ENCODE measurements around the gene IMMP2L.

Gene IMMP2L

GRCh38 chr7:111392294-111392693 lies 170.0 kb downstream of the IMMP2L start:
- DNase-seq (ENCODE audit: low read depth), result no peak

- no peak for DNase-seq (ENCODE audit: low read depth)
Measured at GRCh38 chr7:111390000-111390399, 172.3 kb downstream of the IMMP2L start.

DNA sequence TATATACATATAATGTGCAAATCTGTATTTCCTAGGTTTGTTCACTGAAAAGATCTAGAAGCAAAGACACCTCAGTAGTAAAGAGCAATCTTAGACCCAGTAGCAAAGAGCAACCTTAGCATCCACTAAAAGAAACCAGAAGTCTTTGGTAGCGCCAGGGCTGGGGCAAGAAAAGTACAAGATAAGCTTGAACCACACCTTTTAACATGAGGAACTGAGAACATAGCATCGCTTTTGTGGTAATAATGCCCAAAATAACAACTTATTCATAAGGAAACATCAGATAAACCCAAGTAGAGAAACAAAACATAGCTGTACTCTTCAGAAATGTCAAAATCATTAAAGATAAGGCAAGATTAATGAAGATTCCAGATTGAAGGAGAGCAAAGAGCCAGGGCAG lies 173.4 kb downstream of the IMMP2L start:
- no peak for DNase-seq (ENCODE audit: low read depth)

DNA sequence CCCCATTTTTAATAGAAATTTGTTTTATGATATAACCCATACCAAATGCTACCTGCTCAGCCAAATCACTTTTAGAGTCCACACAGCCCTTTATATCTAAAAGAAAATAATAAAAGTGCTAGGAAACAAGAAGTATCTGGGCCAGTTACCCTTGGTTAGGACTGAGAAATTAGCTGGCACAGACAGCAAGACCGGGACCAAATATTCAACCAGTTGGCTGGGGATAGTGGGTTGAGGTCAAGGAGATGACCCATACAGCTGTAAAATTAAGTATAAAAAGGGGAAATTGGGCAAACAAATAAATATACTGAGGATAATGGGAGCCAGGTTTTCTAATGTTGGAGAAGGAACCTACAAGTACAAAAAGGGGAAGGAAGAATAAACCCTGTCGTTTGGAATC lies 174.3 kb downstream of the IMMP2L start:
- DNase-seq (ENCODE audit: low read depth), result no peak

DNA sequence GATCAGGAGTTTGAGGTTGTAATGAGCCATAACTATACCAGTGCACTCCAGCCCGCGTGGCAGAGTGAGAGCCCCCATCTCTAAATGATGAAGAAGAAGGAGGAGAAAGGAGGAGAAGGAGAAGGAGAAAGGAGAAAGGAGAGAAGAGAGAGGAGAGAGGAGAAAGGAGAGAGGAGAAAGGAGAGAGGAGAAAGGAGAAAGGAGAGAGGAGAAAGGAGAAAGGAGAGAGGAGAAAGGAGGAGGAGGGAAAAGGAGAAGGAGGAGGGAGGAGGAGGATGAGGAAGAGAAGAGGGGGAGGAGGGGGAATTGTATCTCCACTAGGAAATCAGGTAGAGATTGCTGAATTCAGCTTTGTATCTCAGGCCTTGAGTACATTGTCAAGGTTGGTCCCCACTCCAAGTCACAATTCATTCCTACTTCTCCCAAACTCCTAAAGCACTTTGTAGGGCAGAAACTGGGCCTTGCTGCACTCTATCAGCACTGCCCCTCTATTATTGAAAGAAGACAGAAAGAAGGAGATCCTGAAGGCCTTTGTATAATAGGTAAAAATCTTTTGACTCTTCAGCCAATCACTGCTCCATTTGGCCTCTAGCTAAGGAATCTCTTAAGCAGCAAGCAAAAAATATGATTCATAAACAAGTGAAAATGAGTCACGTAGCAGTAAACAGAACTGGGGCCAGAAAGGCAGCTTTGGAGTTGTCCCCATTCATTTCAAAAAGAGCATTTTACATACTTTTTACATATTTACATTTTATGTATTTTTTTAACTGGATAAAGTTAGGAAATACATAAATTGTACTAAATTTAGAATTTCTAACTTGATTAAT lies 178.0 kb downstream of the IMMP2L start:
- DNase-seq (ENCODE audit: low read depth), result no peak

DNA sequence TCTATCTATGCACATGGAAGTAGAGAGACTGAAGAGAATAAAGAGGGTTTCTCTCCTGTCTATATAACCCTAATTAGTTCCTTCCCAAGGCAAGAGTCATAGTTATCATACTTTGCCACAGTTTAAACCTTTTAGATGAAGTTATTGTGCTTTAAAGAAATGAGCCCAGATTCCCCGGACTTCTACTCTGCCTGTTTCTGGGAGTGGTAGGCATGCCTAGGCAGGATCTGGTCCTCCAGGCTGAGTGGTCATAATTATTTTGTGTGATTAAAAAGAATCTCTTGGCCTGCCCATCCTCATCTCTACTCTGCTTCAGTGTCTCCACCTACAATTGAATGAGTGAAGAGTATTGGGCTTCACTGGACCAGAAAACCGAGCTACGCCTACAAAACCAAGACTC lies 179.2 kb downstream of the IMMP2L start:
- no peak for DNase-seq (ENCODE audit: low read depth)

DNA sequence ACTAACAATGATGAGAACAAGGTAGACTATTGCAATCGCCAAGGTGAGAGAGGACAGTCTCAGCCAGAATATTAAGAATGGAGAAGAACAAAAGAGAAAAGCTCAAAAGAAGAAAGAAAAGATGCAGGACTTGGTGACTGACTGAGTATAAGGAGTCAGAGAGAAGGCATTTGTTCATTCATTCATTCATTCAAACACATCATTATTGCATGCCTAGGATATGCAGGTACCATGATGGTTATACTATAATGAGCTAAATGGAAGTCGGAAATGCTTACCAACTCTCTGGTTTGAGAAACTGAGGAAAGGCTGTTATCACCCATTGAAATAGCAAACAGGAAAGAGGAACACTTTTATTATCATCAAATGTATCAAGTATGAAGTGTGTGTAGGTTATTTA lies 180.7 kb downstream of the IMMP2L start:
- no peak for DNase-seq (ENCODE audit: low read depth)

DNA sequence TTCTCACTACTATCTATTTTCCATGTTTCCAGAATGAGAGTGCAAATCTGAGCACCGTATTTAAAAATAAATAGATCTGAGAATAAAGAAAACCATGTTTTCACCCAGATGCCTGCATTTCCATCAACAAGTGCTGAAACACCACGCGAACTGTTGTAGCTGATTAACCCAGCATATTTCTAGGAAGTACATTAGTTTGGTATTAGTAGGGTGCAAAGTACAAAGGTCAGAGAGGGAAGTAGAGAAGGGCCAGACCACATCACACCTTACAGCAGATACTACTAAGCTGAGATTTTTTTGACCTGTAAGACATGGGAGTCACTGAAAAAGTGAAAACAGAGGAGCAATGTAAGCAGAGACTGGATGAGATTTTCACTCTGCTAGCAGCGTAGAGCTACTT lies 181.3 kb downstream of the IMMP2L start:
- no peak for DNase-seq (ENCODE audit: low read depth)

DNA sequence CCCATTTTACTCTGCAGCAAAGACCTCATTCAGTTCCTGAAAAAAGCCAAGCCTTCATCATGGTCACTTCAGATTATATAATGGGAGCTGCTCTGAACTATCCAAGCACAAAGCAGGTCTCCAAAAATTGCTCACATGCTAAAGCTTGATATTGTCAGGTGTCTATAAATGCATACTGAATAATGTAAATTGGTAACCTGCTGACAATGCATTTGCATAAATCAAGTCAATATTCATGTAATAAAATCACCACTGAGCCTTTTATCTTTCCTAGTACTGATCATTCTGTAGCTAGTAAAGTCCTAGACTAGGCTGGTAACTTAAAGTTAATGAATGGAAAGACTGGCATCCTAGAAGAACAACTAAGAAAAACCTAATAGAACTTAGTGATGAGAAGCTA lies 188.3 kb downstream of the IMMP2L start:
- no peak for DNase-seq (ENCODE audit: low read depth)

- DNase-seq (ENCODE audit: low read depth), result no peak
Measured at GRCh38 chr7:111371437-111371836, 190.9 kb downstream of the IMMP2L start.

GRCh38 chr7:111370002-111370401 lies 192.3 kb downstream of the IMMP2L start:
- no peak for DNase-seq (ENCODE audit: low read depth)

GRCh38 chr7:111368381-111369065 lies 193.8 kb downstream of the IMMP2L start:
- no peak for DNase-seq (ENCODE audit: low read depth)

- no peak for DNase-seq (ENCODE audit: low read depth)
Measured at GRCh38 chr7:111364413-111364812, 197.9 kb downstream of the IMMP2L start.

GRCh38 chr7:111363099-111363498 lies 199.2 kb downstream of the IMMP2L start:
- DNase-seq (ENCODE audit: low read depth), result no peak

DNA sequence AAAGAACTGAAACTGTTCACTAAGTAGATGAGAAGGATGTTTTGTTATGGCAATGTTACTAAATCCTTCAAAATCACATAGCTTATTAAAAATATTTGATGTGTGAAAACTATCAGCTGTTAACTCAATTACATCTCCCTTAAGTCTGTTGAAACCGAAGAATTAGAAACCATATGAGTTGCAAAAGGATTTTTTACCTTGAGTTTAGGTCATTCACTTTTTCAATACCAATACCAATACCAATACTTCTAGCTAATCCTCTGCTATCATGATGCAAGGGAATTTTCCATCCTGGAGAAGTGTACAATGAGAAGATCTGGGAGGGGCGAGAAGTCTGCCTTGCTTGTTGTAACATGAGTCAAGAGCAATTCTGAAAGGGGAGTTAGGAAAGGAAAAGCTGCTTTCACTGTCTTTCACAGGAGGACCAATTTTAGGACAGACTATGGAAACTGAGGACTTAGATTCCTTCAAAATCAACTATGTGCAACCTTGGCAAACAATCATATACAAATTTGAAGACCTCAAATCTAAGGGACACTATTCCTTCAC lies 199.7 kb downstream of the IMMP2L start:
- no peak for DNase-seq (ENCODE audit: low read depth)

DNA sequence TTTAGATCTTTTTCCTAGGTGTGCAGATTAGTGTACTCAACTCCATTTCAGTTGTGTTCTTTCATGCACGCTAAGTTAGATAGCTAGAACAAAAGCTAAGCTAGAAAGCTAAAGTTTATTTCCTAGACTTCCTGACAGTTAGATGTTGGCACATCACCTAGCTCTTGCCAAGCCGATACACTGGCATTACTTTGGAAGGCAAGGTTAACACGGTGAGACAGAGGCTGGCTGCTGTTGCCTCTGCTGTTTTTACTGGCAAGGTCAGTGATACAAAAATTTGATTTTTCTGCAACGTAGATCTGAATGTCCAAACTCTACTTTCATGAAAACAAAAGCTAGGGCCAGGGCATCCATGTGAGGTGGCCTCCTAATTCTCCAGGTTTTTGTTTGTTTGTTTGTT lies 203.4 kb downstream of the IMMP2L start:
- no peak for DNase-seq (ENCODE audit: low read depth)

GRCh38 chr7:111357691-111358090 lies 204.6 kb downstream of the IMMP2L start:
- no peak for DNase-seq (ENCODE audit: low read depth)

DNA sequence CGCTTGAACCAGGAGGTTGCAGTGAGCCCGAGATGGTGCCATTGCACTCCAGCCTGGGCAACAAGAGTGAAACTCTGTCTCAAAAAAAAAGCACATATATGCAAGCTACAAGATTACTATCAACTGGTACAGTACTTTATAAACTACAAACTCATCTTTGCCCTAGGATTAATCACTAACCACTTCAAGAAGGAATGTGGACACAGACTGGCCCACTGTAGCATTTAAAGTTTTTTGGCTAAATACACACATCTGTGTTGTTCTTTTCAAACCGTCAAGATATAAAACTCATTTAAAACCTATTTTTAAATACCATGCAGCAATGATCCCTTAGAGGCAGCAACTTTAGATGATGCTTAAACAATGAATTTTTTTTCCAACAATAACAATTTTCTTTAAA lies 205.4 kb downstream of the IMMP2L start:
- DNase-seq (ENCODE audit: low read depth), result no peak

- no peak for DNase-seq (ENCODE audit: low read depth)
Measured at GRCh38 chr7:111352319-111352718, 210.0 kb downstream of the IMMP2L start.

DNA sequence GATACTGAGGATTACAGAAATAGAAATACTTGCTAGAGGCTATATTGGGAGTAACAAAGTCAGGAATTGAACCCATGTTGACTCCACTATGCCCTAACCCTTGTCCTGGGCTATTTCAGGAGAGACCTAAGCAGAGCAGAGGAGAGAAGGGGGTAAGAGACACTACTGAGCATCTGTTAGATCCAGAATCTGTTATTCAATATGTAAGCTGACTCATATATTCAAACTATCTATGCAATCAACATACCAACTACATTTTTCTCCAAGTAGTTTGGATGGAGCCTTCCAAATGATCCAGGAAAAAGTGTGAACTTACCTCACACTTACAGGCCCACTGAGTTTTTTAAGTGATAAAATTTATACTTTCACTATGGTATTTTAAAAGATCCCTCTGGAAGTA lies 216.1 kb downstream of the IMMP2L start:
- DNase-seq (ENCODE audit: low read depth), result no peak

- no peak for DNase-seq (ENCODE audit: low read depth)
Measured at GRCh38 chr7:111343017-111343416, 219.3 kb downstream of the IMMP2L start.

GRCh38 chr7:111339006-111339405 lies 223.3 kb downstream of the IMMP2L start:
- DNase-seq (ENCODE audit: low read depth), result no peak

DNA sequence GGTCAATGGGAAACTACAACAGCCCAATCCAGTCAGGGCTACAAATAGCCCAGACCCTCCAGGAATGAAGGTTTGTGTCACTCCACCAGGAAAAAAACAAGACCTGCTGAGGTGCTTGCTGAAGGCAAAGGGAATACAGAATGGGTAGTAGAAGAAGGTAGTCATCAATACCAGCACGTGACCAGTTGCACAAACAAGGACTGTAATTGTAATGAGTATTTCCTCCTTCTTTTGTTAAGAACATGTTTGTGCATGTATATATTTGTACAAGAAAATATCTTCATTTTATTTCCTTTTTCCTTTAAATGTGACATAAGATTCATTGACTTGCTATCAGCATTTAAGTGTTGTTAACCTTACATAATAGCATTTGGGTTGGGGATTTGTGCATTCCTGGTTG lies 229.3 kb downstream of the IMMP2L start:
- no peak for DNase-seq (ENCODE audit: low read depth)

DNA sequence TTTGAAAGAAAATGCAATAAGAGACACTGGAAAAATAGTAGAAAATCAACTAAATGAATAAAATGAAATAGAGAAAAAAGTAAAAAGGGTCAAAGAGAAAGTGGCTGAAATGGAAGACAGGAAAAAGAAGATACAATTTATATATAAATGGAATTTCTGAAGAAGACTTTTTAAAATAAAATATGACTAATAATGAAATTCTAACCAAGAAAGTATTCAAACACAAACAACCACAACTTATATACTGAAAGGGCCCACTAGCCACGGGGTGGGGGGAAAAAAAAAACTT lies 232.1 kb downstream of the IMMP2L start:
- no peak for DNase-seq (ENCODE audit: low read depth)
